ENCODE measurements around the gene SLC22A3. TPM values are rescaled to one million over a fixed set of nuclear protein-coding genes. Genes with fewer than 3 reads are reported as not detected.

Gene SLC22A3
- total RNA-seq, 1 donor from 2014 or later: 0.07 TPM

GRCh38 chr6:160336200-160336599, 12.0 kb upstream of the SLC22A3 start:
- Histone ChIP-seq H3K4me1 (no peaks in the 10 kb centered on the region), H3K4me2 (no peak overlapping the region), H3K9me3 (ENCODE audit: low read depth) (no peaks in the 10 kb centered on the region), H3K79me2 (ENCODE audit: low read depth) (no peaks in the 10 kb centered on the region), H3K27ac (no peak overlapping the region), H3K9ac (no peak overlapping the region), H3K27me3 (no peaks in the 10 kb centered on the region), H3K36me3 (no peaks in the 10 kb centered on the region), H3F3A (ENCODE audit: low read depth) (no peaks in the 10 kb centered on the region), H4K20me1 (ENCODE audit: low read depth) (no peaks in the 10 kb centered on the region), H2AFZ (replicated peaks) (no peak overlapping the region), H3K4me3 (no peak overlapping the region)
- no peak for DNase-seq (ENCODE audit: low spot score)
- Mint-ChIP-seq H3K36me3 (no peaks in the 10 kb centered on the region), H3K4me3 (no peak overlapping the region), H3K4me1 (no peaks in the 10 kb centered on the region), H3K9me3 (no peaks in the 10 kb centered on the region), H3K27me3 (ENCODE audit: insufficient read depth, low read depth) (peaks cover 4% of the 10 kb centered on the region), H3K27ac (no peak overlapping the region)
- no peak for TF ChIP-seq EZH2 (IDR thresholded peaks at IDR 0.05)
- TF ChIP-seq CTCF (IDR thresholded peaks at IDR 0.05): no peak
- no peak for TF ChIP-seq EZH2phosphoT487 (IDR thresholded peaks at IDR 0.05)

- Histone ChIP-seq H4K20me1 (ENCODE audit: low read depth) (no peaks in the 10 kb centered on the region), H3K27me3 (no peaks in the 10 kb centered on the region), H3K9me3 (ENCODE audit: low read depth) (no peaks in the 10 kb centered on the region), H3F3A (ENCODE audit: low read depth) (no peaks in the 10 kb centered on the region), H3K27ac (no peak overlapping the region), H3K36me3 (no peaks in the 10 kb centered on the region), H2AFZ (replicated peaks) (no peak overlapping the region), H3K79me2 (ENCODE audit: low read depth) (no peaks in the 10 kb centered on the region), H3K4me3 (no peak overlapping the region), H3K9ac (no peak overlapping the region), H3K4me1 (no peaks in the 10 kb centered on the region), H3K4me2 (no peak overlapping the region)
- H3K4me3 Mint-ChIP-seq: no peak overlapping the region
- H3K9me3 Mint-ChIP-seq: no peaks in the 10 kb centered on the region
- no peak overlapping the region for H3K27ac Mint-ChIP-seq
- TF ChIP-seq EZH2phosphoT487 (IDR thresholded peaks at IDR 0.05) (no peak), EZH2 (IDR thresholded peaks at IDR 0.05) (no peak), CTCF (IDR thresholded peaks at IDR 0.05) (no peak)
- peaks cover under 1% of the 10 kb centered on the region for H3K27me3 Mint-ChIP-seq (ENCODE audit: insufficient read depth, low read depth)
- H3K36me3 Mint-ChIP-seq: no peaks in the 10 kb centered on the region
- no peak for DNase-seq (ENCODE audit: low spot score)
- H3K4me1 Mint-ChIP-seq: no peaks in the 10 kb centered on the region
These were observed 10.9 kb upstream of the SLC22A3 start for GRCh38 chr6:160337301-160337700.

- no peaks in the 10 kb centered on the region for H3K27me3 Mint-ChIP-seq (ENCODE audit: insufficient read depth, low read depth)
- H2AFZ ChIP-seq (replicated peaks): no peak overlapping the region
- no peak overlapping the region for H3K4me3 ChIP-seq
- no peaks in the 10 kb centered on the region for H3K36me3 Mint-ChIP-seq
- no peak overlapping the region for H3K27ac Mint-ChIP-seq
- TF ChIP-seq EZH2 (IDR thresholded peaks at IDR 0.05) (no peak), EZH2phosphoT487 (IDR thresholded peaks at IDR 0.05) (no peak), CTCF (IDR thresholded peaks at IDR 0.05) (no peak)
- H3K4me3 Mint-ChIP-seq: no peak overlapping the region
- no peaks in the 10 kb centered on the region for H3K9me3 Mint-ChIP-seq
- no peaks in the 10 kb centered on the region for H3K9me3 ChIP-seq (ENCODE audit: low read depth)
- H3F3A ChIP-seq (ENCODE audit: low read depth): no peaks in the 10 kb centered on the region
- H3K27me3 ChIP-seq: no peaks in the 10 kb centered on the region
- H4K20me1 ChIP-seq (ENCODE audit: low read depth): no peaks in the 10 kb centered on the region
- no peak overlapping the region for H3K27ac ChIP-seq
- no peaks in the 10 kb centered on the region for H3K36me3 ChIP-seq
- no peak overlapping the region for H3K4me2 ChIP-seq
- H3K4me1 ChIP-seq: no peaks in the 10 kb centered on the region
- no peaks in the 10 kb centered on the region for H3K79me2 ChIP-seq (ENCODE audit: low read depth)
- H3K4me1 Mint-ChIP-seq: no peaks in the 10 kb centered on the region
- H3K9ac ChIP-seq: no peak overlapping the region
- no peak for DNase-seq (ENCODE audit: low spot score)
These were observed 10.2 kb upstream of the SLC22A3 start for GRCh38 chr6:160337991-160338390.
